Measurements from ENCODE around the gene CHST14.

Gene CHST14

DNA sequence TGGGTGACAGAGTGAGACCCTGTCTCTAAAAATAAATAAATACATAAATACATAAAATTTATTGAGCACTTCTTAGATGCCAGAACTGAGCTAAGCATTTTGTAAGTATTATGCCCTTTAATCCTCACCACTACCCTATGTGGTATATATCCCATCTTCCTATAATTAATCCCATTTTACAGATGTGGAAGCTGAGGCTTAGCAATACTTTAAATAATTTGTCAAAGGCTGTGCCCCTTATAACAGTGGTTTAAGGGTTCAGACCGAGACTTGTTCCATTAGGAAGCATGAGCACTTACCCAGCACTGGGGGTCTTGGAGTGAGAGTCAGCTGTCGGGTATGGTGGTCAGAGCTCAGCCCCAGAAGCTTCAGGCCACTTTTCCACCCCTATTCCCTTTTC, 7.5 kb upstream of the CHST14 start:
- DNase-seq (ENCODE audit: low read depth), result no peak

DNA sequence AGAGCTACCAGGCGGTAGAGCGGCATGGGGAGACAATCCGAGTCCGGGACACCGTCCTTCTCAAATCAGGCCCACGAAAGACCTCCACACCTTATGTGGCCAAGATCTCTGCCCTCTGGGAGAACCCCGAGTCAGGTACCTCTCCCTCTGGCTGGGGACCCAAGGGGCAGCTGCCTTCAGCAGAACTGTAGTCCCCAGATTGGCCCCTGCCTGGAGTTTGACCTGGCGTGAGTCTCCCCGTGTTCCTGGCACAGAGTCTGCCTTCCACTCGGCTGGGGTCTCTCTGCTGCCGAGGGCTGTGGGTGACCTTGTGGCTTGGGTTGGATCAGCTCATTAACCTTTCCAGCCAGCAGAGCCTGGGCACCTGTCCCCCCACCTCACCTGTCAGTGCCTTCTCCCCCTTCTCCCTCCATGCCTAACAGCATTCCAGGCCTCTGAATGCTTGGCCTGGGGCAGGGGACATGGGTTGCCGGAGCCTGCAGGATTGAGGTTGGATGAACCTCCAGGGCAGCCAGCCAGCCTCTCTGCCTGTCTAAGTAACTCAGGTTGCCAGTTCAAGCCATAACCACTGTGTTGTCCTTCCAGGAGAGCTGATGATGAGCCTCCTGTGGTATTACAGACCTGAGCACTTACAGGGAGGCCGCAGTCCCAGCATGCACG, 6.8 kb upstream of the CHST14 start:
- DNase-seq (ENCODE audit: low read depth), result no peak

DNA sequence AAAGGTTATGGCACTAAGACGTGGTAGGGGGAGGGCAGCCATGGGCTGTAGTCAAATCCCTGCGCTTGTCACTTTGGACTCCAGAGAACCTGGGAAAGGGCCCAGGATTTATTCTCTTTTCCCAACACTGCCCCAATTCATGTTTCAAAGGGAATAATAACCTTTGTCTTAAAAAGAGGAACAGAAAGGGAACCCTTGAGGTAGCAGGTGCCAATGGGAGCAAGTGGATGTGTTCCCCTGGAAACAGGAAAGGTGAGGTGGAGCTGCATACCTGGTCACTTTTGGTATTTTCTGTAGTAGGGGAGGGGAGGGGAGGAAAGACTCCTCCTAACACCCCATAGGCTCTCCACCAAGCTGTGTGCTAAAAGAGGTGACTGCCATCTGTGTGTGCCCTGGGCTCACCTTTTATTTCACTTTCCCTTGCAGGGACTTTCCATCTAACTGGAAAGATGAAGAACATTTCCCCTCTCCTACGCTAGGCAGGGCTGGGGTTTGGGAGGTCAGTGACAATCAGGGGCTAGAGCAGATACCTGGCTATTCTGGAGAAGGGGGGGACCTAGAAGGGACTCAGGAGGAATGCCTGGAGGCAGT, 6.1 kb upstream of the CHST14 start:
- no peak for DNase-seq (ENCODE audit: low read depth)

DNA sequence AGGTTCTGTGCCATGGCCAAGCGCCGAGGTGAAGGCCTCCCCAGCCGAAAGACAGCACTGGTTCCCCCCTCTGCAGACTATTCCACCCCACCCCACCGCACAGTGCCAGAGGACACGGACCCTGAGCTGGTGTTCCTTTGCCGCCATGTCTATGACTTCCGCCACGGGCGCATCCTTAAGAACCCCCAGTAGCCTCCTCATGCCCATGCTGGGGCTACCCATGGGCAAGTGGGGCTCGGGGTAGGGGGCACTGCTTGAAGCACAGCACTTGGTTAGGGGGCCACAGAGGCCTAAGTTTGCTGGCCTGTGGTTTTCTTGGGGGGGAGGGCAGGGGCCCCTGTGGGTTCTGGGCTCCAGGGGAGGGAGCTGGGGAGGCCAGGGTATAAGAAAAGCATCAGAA, 4.8 kb upstream of the CHST14 start:
- no peak for DNase-seq (ENCODE audit: low read depth)

DNA sequence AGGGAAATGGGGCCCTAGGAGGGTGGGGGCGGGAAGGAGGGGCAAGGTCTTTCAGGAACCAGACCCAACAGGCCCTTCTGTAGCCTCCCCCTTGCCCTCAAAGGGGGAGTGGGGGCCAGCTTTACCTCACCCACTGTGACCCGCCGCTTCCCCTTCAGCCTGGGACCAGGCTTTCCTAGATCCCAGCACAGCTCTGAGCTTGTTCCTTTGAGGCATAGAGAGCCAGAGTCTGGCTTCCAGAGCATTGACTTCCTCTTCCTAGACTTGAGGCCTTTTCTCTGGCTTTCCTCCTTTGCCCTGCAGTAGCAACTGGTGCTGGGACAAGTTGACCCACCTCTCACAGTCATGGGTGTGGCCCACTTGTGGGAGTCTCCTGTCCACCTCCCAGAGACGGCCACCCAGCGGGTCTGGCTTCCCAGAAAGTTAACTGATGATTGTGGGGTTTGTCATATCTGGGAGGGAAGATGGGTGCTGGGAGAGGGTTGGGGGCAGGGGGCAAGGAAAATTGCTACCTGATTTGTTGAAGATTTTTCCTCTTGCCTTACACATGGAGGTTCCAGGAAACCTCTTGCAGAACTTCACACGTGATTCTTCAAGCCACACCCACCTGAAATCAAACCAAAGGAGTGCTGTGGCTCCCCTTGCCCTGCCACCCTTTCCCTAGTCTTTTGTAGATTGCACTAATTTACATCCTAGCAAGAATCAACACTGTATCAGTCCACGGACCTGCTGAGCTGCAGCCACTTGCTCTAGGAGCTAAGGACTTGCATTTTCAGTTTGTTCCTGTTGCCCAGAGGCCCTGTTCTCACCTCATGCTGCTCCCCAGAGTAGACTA, 4.1 kb upstream of the CHST14 start:
- DNase-seq (ENCODE audit: low read depth), result no peak

DNA sequence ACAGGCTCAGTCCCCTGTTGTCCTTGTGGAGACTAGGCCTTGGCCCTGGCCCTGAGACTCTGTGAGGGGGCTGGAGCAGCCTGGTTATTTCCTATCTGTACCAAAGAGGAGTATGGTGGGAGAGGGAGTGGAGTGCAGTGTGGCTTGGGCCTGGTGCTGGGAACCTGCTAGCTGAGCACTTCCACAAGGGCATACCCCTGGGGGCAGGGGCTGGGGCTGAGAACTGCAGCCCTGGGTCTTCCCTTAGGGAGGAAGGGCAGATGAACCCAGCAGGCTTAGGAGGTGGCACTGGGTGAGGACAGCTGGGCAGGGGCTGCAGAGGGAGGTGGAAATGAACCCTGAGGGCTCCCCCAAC, 3.5 kb upstream of the CHST14 start:
- no peak for DNase-seq (ENCODE audit: low read depth)

DNA sequence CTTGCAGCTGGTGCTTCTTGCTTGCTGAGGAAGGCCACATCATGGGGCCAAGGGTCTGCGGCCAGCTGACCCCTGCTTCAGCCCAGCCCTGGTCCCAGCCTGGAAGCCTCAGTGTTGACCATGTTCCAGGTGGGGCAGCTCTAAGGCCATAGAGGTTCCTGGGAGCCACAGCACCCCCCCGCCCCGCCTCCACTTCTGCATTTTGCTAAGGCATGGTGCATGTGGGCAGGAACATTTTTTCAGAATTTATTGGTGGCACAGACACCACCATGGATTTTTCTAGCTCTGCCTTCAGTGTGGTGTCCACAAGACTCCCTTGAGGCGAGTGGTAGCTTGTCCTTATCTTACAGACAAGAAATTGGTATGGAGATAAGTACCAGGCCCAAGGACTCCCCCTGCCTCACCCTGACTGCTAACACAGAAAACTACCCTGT, 1.9 kb upstream of the CHST14 start:
- no peak for DNase-seq (ENCODE audit: low read depth)

DNA sequence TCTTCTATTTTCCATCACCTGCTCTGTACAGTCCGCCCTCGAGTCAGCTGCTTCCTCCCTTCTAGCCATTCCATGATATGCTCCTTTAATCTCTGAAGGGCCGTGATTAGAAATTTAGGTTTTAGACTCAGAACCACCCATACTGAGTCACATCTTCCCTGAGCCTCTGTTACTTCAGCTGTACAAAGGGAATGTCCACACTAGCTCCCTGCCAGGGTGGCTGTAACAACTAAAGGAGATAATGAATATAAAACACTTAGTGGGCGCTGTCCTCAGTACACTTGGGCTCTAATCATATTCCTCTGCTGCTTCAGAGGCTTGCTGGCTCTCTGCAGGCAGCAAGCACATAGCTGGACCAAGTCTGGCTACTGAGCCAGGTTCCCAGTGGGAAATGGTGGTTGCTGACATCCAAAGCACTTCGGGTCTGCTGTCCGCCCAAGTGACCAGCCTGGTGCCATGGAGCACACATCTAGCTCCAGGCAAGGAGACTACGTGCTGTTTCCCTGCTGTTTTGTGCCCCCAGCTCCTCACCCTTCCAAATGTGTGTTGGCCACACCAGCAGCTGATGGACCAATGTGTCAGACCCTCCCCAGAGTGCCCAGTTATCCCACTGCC, 901 bp upstream of the CHST14 start:
- DNase-seq (ENCODE audit: low read depth), result no peak

DNA sequence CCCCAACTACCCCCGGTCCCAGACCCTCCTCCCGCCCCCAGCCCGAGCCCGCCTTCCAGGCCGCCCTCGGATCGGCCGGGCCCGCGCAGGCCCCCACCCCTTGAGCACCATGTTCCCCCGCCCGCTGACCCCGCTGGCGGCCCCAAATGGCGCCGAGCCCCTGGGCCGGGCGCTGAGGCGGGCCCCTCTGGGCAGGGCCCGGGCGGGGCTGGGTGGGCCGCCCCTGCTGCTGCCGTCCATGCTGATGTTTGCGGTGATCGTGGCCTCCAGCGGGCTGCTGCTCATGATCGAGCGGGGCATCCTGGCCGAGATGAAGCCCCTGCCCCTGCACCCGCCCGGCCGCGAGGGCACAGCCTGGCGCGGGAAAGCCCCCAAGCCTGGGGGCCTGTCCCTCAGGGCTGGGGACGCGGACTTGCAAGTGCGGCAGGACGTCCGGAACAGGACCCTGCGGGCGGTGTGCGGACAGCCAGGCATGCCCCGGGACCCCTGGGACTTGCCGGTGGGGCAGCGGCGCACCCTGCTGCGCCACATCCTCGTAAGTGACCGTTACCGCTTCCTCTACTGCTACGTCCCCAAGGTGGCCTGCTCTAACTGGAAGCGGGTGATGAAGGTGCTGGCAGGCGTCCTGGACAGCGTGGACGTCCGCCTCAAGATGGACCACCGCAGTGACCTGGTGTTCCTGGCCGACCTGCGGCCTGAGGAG, 472 bp downstream of the CHST14 start:
- no peak for DNase-seq (ENCODE audit: low read depth)

DNA sequence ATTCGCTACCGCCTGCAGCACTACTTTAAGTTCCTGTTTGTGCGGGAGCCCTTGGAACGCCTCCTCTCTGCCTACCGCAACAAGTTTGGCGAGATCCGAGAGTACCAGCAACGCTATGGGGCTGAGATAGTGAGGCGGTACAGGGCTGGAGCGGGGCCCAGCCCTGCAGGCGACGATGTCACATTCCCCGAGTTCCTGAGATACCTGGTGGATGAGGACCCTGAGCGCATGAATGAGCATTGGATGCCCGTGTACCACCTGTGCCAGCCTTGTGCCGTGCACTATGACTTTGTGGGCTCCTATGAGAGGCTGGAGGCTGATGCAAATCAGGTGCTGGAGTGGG, 995 bp downstream of the CHST14 start:
- DNase-seq (ENCODE audit: low read depth), result no peak

DNA sequence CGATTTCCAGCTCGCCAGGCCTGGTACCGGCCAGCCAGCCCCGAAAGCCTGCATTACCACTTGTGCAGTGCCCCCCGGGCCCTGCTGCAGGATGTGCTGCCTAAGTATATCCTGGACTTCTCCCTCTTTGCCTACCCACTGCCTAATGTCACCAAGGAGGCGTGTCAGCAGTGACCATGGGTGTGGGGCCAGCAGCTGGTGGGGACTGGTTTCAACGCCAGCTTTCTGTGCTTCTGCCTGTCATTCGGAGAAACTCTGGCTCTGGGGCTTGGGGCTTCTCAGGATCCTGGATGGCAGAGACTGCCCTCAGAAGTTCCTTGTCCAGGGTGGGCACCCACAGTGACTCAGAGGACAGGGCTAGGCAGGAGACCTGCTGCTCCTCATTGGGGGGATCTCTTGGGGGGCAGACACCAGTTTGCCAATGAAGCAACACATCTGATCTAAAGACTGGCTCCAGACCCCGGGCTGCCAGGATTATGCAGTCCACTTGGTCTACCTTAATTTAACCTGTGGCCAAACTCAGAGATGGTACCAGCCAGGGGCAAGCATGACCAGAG, 1.5 kb downstream of the CHST14 start:
- no peak for DNase-seq (ENCODE audit: low read depth)

DNA sequence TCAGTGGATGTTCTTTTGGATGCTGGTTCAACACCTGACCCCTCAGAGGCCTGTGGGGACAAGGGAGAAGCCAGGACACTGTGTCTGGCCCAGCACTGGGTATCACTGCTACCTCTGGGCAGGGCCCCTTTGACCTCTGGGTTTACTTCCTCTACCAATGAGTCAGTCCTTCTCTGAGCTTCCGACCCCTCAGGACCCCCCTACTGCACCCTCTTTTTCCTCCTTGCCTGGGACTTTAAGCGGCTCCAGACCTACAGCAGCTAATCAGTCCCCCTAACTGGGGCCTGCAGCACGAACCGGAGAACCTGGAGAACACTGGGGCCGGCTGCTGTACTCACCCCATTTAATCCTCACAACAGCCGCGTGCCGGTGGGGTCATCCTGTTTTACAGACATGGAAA, 3.8 kb downstream of the CHST14 start:
- DNase-seq (ENCODE audit: low read depth), result no peak

DNA sequence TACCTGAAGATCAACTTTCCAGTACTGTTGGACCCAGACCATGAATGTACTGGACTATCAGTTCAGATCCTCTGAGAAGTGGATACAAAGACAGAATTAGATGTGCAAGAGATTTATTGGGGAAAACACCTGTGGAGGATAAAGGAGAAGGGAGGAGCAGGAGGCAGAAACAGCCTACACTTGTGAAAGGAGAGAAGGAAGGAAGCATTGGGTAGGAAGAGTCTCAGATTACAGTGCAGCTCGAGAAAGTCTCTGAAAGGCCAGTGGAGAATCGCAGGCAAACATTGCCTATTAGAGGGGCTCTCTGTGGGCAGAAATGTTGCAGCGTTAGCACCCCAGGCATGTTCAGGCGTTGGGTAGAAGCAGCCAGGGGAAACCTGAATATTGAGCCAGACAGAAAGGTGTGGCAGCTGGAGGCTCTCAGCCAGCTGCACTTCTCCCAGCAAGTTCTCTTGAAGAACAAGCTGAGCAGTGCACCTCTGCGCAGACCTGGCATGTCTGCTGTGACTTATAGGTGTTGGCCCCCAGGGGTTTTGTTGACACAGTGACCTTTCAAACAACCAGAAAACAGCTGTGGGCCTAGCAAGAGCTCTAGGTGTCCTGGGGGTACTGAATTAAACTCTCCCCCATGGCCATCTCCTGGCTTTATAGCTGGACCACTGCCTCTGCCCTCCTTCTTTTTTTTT, 7.0 kb downstream of the CHST14 start:
- no peak for DNase-seq (ENCODE audit: low read depth)

DNA sequence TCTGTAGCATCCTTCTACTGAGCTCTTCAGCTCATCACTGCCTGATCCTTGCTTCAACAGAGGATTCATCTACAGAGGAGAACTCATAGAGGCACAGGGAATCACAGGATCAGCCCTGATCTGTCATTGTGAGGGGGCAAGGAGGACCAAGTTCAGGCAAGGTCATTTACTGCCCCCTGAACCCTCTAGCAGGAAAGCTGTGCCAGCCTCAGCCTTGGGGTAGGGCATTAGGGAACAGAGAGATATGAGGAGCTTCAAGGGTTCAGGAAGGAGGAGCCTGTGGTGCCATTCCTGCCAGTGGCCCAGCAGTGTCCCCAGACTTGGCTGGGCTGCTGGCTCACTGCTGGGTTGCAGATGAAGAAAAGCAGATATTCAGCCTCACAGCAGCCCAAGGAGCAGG, 8.2 kb downstream of the CHST14 start:
- no peak for DNase-seq (ENCODE audit: low read depth)

DNA sequence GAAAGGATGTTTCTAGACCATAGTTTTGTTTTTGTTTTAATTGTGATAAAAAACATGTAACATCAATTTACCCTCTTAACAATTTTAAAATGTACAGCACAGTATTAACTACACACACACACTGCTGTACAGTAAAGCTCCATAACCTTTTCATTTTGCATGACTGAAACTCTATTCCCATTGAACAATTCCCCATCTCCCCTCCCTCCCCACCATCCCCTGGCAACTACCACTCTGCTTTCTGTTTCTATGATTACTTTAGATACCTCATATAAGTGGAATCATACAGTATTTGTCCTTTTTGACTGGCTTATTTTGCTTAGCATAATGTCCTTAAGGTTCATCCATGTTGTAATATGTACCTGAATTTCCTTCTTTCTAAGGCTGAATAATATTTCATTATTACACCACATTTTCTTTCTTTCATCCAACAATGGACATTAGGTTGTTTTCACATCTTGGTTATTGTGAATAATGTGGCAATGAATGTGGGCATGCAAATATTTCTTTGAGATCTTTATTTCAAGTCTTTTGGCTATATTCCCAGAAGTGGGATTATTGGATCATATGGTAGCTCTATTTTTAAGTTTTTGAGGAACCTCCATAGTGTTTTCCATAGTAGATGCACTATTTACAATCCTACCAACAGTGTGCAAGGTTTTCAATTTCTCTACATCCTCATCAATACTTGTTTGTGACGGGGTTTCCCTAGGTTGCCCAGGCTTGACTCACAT, 10.7 kb downstream of the CHST14 start:
- no peak for DNase-seq (ENCODE audit: low read depth)

DNA sequence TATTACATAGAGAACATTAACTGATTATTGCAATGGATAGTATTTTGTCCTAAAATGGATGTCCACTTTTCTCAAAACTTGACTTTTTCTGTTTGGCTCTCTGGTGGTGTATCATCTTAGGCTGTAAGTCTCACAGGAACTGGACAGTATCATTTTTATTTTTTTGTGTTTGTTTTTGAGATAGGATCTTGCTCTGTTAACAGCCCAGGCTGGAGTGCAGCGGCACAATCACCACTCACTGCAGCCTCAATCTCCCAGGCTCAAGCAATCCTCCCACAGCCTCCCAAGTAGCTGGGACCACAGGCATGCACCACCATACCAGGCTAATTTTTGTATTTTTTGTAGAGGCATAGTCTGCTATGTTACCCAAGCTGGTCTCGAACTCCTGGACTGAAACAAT, 13.1 kb downstream of the CHST14 start:
- no peak for DNase-seq (ENCODE audit: low read depth)

DNA sequence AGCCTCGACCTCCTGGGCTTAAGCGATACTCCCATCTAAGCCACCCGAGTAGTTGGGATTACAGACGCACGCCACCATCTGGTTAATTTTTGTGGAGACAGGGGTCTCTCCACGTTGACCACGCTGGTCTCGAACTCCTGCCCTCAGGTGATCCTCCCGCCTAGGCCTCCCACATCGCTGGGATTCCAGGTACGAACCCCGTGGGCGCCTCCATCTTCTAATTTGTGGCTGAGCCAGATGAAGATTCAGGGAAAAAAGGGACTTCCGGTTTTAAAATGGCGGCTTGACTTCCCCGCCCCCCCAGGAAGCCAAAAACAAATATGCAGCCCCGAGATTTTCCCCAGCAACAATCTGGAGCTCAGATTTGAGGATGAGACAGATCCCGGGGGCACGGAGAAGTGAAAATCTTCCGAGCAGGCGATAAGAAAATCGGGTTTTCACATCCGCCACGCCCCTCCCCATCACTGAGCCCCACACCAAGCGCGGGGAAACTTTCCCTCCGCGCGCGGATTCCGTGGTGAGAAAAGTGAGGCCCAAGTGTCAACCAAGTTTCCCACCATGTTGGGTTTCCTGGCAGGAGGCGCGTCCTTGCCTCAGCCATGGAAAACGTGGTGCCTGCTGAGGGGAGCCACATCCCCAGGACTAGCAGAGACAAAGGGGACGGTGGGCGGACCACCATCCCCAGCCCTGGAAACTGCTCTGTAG, 15.4 kb downstream of the CHST14 start:
- DNase-seq (ENCODE audit: low read depth), result no peak

DNA sequence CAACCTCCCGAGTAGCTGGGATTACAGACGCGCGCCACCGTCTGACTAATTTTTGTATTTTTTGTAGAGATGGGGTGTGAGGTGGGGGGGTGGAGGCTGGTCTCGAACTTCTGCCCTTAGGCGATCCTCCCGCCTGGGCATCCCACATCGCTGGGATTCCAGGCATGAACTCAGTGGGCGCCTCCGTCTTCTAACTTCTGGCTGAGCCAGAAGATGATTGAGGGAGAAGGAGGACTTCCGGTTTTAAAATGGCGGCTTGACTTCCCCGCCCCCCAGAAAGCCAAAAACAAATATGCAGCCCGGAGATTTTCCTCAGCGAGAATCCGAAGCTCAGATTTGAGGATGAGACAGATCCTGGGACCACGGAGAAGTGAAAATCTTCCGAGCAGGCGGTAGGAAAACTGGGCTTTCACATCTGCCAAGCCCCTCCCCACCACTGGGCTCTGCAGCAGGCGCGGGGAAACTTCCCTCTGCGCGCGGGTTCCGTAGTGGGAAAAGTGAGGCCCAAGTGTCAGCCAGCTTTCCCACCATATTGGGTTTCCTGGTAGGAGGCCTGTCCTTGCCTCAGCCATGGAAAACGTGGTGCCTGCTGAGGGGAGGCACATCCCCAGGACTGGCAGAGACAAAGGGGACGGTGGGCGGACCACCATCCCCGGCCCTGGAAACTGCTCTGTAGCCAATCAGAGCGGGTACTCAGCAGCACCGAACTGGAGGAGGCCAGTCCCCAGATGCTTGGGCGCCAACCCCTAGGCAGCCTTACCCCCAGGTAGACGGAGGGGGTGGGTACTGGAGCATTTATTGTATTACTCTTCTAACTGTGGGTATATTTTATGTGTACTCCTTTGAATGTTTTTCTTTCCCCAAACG, 17.3 kb downstream of the CHST14 start:
- no peak for DNase-seq (ENCODE audit: low read depth)
